H9 (cell line): ENCODE measurements around the gene CAV2. TPM values are rescaled to one million over a fixed set of nuclear protein-coding genes. Genes with fewer than 3 reads are reported as not detected.

Experiments used
- DNase-seq: peaks from one replicate; pipeline ENCODE4 v3.0.0-alpha.2; 2017
- H2AFZ ChIP-seq: one replicate; pipeline ENCODE4 v1.6.1; 2013; ENCODE audit warnings: mild to moderate bottlenecking, low read length, control low read depth, moderate library complexity
- H2AK5ac ChIP-seq: 2 replicates; pipeline ENCODE4 v1.6.1; 2013; ENCODE audit warnings: low read length, control low read depth, mixed read lengths; ENCODE audit not compliant: insufficient read length
- H2BK120ac ChIP-seq: one replicate; pipeline ENCODE4 v1.6.1; 2013; ENCODE audit warnings: low read depth, mild to moderate bottlenecking, low read length, control low read depth, inconsistent platforms; ENCODE audit not compliant: poor library complexity, severe bottlenecking
- H2BK12ac ChIP-seq: 2 replicates; pipeline ENCODE4 v1.6.1; 2013; ENCODE audit warnings: low read length, control low read depth, mixed read lengths, low read depth; ENCODE audit not compliant: insufficient read length
- H2BK15ac ChIP-seq: 2 replicates; pipeline ENCODE4 v1.6.1; 2013; ENCODE audit warnings: low read depth, low read length, control low read depth
- H2BK20ac ChIP-seq: one replicate; pipeline ENCODE4 v1.6.1; 2013; ENCODE audit warnings: low read depth, mild to moderate bottlenecking, low read length, control low read depth, inconsistent platforms; ENCODE audit not compliant: poor library complexity, severe bottlenecking
- H2BK5ac ChIP-seq: 2 replicates; pipeline ENCODE4 v1.6.1; 2013; ENCODE audit warnings: low read length, control low read depth, mixed read lengths; ENCODE audit not compliant: insufficient read length
- H3K14ac ChIP-seq: 2 replicates; pipeline ENCODE4 v1.6.1; 2013; ENCODE audit warnings: low read length, control low read depth; ENCODE audit not compliant: insufficient read depth
- H3K18ac ChIP-seq: 2 replicates; pipeline ENCODE4 v1.6.1; 2013; ENCODE audit warnings: low read depth, mild to moderate bottlenecking, mixed read lengths, low read length, control low read depth; ENCODE audit not compliant: insufficient read length
- H3K23ac ChIP-seq: 2 replicates; pipeline ENCODE4 v1.6.1; 2013; ENCODE audit warnings: low read length, control low read depth, mixed read lengths, low read depth; ENCODE audit not compliant: insufficient read length
- H3K23me2 ChIP-seq: 2 replicates; pipeline ENCODE4 v1.6.1; 2013; ENCODE audit warnings: low read depth, mild to moderate bottlenecking, mixed read lengths, low read length, control low read depth; ENCODE audit not compliant: insufficient read length, poor library complexity, severe bottlenecking
- H3K27ac ChIP-seq: 2 replicates; pipeline ENCODE4 v1.5.1; 2013; ENCODE audit warnings: low read length, control low read depth, mixed read lengths, low read depth; ENCODE audit not compliant: insufficient read length
- H3K27me3 ChIP-seq: 2 replicates; pipeline ENCODE4 v1.6.1; 2013; ENCODE audit warnings: low read length, control low read depth, inconsistent platforms; ENCODE audit not compliant: insufficient read depth
- H3K4ac ChIP-seq: 2 replicates; pipeline ENCODE4 v1.6.1; 2013; ENCODE audit warnings: low read depth, mild to moderate bottlenecking, control low read depth, inconsistent platforms, low read length, moderate library complexity
- H3K4me1 ChIP-seq: 2 replicates; pipeline ENCODE4 v1.6.1; 2013; ENCODE audit warnings: low read length, control low read depth, inconsistent platforms; ENCODE audit not compliant: insufficient read depth
- H3K4me2 ChIP-seq: 2 replicates; pipeline ENCODE4 v1.6.1; 2013; ENCODE audit warnings: low read length, control low read depth, mixed read lengths; ENCODE audit not compliant: insufficient read length, insufficient read depth
- H3K56ac ChIP-seq: 2 replicates; pipeline ENCODE4 v1.6.1; 2013; ENCODE audit warnings: low read depth, mild to moderate bottlenecking, mixed read lengths, low read length, control low read depth; ENCODE audit not compliant: insufficient read length
- H3K79me1 ChIP-seq: 2 replicates; pipeline ENCODE4 v1.6.1; 2013; ENCODE audit warnings: low read depth, mild to moderate bottlenecking, moderate library complexity, low read length, control low read depth, inconsistent platforms; ENCODE audit not compliant: insufficient read depth, poor library complexity, severe bottlenecking
- H3K79me2 ChIP-seq: 2 replicates; pipeline ENCODE4 v1.6.1; 2013; ENCODE audit warnings: low read length, control low read depth, inconsistent platforms; ENCODE audit not compliant: insufficient read depth
- H3K9ac ChIP-seq: 2 replicates; pipeline ENCODE4 v1.6.1; 2013; ENCODE audit warnings: low read length, control low read depth, mixed read lengths; ENCODE audit not compliant: insufficient read length; ENCODE audit errors: extremely low read depth
- H3K9me3 ChIP-seq: one replicate; pipeline ENCODE4 v1.6.1; 2013; ENCODE audit warnings: low read depth, low read length, inconsistent platforms; ENCODE audit not compliant: control insufficient read depth
- H3T11ph ChIP-seq: one replicate; pipeline ENCODE4 v1.6.1; 2013; ENCODE audit warnings: mild to moderate bottlenecking, low read length, control low read depth, inconsistent platforms
- H4K20me1 ChIP-seq: one replicate; pipeline ENCODE4 v1.6.1; 2013; ENCODE audit not compliant: control insufficient read depth, insufficient read length, insufficient read depth
- H4K5ac ChIP-seq: 2 replicates; pipeline ENCODE4 v1.6.1; 2013; ENCODE audit warnings: low read depth, mild to moderate bottlenecking, mixed read lengths, low read length, control low read depth; ENCODE audit not compliant: insufficient read length
- H4K8ac ChIP-seq: replicated peaks from 2 replicates; pipeline ENCODE4 v1.6.1; 2013; ENCODE audit warnings: low read length, control low read depth, mixed read lengths, low read depth; ENCODE audit not compliant: insufficient read length
- H4K91ac ChIP-seq: 2 replicates; pipeline ENCODE4 v1.6.1; 2013; ENCODE audit warnings: low read depth, mild to moderate bottlenecking, moderate library complexity, mixed read lengths, low read length, control low read depth; ENCODE audit not compliant: insufficient read length
- H3K27ac Mint-ChIP-seq, 3 experiments: 2 replicates in 2 of 3; 3 replicates in 1 of 3; pipeline ENCODE4 v1.8.0; 2020 to 2021; ENCODE audit warnings: mixed read lengths in 3 of 3, mild to moderate bottlenecking in 1 of 3, moderate library complexity in 1 of 3
- H3K27me3 Mint-ChIP-seq: 2 replicates; pipeline ENCODE4 v1.8.0; 2021; ENCODE audit warnings: low read depth, mild to moderate bottlenecking, moderate library complexity, mixed read lengths
- H3K36me3 Mint-ChIP-seq, 3 experiments: 2 replicates in 2 of 3; 3 replicates in 1 of 3; pipeline ENCODE4 v1.8.0; 2020 to 2021; ENCODE audit warnings: low read depth in 3 of 3, mixed read lengths in 3 of 3; ENCODE audit not compliant: insufficient read depth in 1 of 3
- H3K4me1 Mint-ChIP-seq, 2 experiments: 2 replicates each; pipeline ENCODE4 v1.8.0; 2020; ENCODE audit warnings: mixed read lengths in 2 of 2
- H3K4me3 Mint-ChIP-seq, 2 experiments: 2 replicates in 1 of 2; 3 replicates in 1 of 2; pipeline ENCODE4 v1.8.0; 2020 to 2021; ENCODE audit warnings: mild to moderate bottlenecking in 2 of 2, mixed read lengths in 2 of 2, moderate library complexity in 1 of 2
- H3K9me3 Mint-ChIP-seq, 2 experiments: 2 replicates in 1 of 2; 3 replicates in 1 of 2; pipeline ENCODE4 v1.8.0; 2020; ENCODE audit warnings: mild to moderate bottlenecking in 2 of 2, mixed read lengths in 2 of 2, moderate library complexity in 1 of 2
- CTCF ChIP-seq: fragments of 200-600 bp; sonication (generic); conservative IDR thresholded peaks from 3 replicates; pipeline ENCODE4 v1.8.0; 2021; ENCODE audit warnings: antibody characterized with exemption, mild to moderate bottlenecking
- WGBS: extraction: QIAGEN DNeasy Blood & Tissue Kit; methylation state at CpG from one replicate; pipeline ENCODE4 v1.1.7; 2013; ENCODE audit warnings: missing lambda C conversion rate, low lambda C conversion rate, mixed read lengths; ENCODE audit not compliant: insufficient read length; ENCODE audit errors: extremely low coverage; 5-methylcytosine and 5-hydroxymethylcytosine counted together
- total RNA-seq: library from RNA; stranded (reverse); gene quantifications from 2 replicates; pipeline ENCODE4 v1.2.1, GENCODE V29; 2021

Gene CAV2
- total RNA-seq, 1 experiment from 2014 or later = 3.7 TPM

GRCh38 chr7:116468534-116468933 lies 31.0 kb upstream of the CAV2 start:
- Mint-ChIP-seq H3K36me3 (no peaks in the 10 kb centered on the region), H3K9me3 (no peaks in the 10 kb centered on the region), H3K27me3 (no peaks in the 10 kb centered on the region), H3K27ac (no peak overlapping the region), H3K4me3 (no peak overlapping the region), H3K4me1 (peaks cover 4% of the 10 kb centered on the region in 2 experiments; a peak in 3 of 4 replicates)
- Histone ChIP-seq H2BK5ac (no peak overlapping the region), H3K79me2 (no peaks in the 10 kb centered on the region), H2AFZ (no peak overlapping the region), H2BK12ac (no peak overlapping the region), H2AK5ac (no peak overlapping the region), H3K9me3 (no peaks in the 10 kb centered on the region), H2BK15ac (no peak overlapping the region), H3K14ac (no peak overlapping the region), H3K27ac (no peak overlapping the region), H4K8ac (no peak overlapping the region), H4K20me1 (no peaks in the 10 kb centered on the region), H4K5ac (no peak overlapping the region), H3K4me2 (no peak overlapping the region), H3K18ac (no peak overlapping the region), H2BK20ac (no peak overlapping the region), H3T11ph (no peak overlapping the region), H3K79me1 (no peaks in the 10 kb centered on the region), H3K23ac (no peak overlapping the region), H3K56ac (no peak overlapping the region), H3K9ac (no peak overlapping the region), H3K27me3 (no peaks in the 10 kb centered on the region; the same call in 1 of the 2 replicates), H3K4ac (no peak overlapping the region), H4K91ac (no peak overlapping the region), H3K23me2 (no peaks in the 10 kb centered on the region), H3K4me1 (no peaks in the 10 kb centered on the region), H2BK120ac (no peak overlapping the region)
- no peak for TF ChIP-seq CTCF
- DNase-seq = no peak
- no CpG with 5 or more reads among the region's 2 CpGs for WGBS
